DOHH2 (cell line): ENCODE data around the gene GRHL3.

ENCODE experiments used
- H3F3A ChIP-seq: fragments of 200-600 bp; sonication (generic), shearing (Covaris generic); 2 replicates; pipeline ENCODE4 v1.6.0; 2016; ENCODE audit warnings: antibody characterized with exemption, mild to moderate bottlenecking; ENCODE audit not compliant: control insufficient read depth, insufficient read depth
- H3K27ac ChIP-seq: fragments of 200-600 bp; sonication (generic); 2 replicates; pipeline ENCODE4 v1.5.1; 2014; ENCODE audit warnings: low read depth, mild to moderate bottlenecking, low read length, moderate library complexity
- H3K27me3 ChIP-seq: fragments of 200-600 bp; sonication (generic); 2 replicates; pipeline ENCODE4 v1.6.1; 2014; ENCODE audit warnings: mild to moderate bottlenecking, low read length, mixed read lengths; ENCODE audit not compliant: control insufficient read depth
- H3K36me3 ChIP-seq: fragments of 200-600 bp; sonication (generic); 2 replicates; pipeline ENCODE4 v1.6.1; 2014; ENCODE audit warnings: mild to moderate bottlenecking, low read length, moderate library complexity, mixed read lengths; ENCODE audit not compliant: control insufficient read depth
- H3K4me1 ChIP-seq: fragments of 200-600 bp; sonication (generic); 2 replicates; pipeline ENCODE4 v1.6.1; 2014; ENCODE audit warnings: mild to moderate bottlenecking, low read length, mixed read lengths; ENCODE audit not compliant: control insufficient read depth
- H3K4me2 ChIP-seq: fragments of 200-600 bp; sonication (generic); 2 replicates; pipeline ENCODE4 v1.6.0; 2014; ENCODE audit warnings: mild to moderate bottlenecking, low read length, moderate library complexity
- H3K4me3 ChIP-seq: fragments of 200-600 bp; sonication (generic); 2 replicates; pipeline ENCODE4 v1.5.1; 2014; ENCODE audit warnings: mild to moderate bottlenecking, low read length, mixed read lengths
- H3K79me2 ChIP-seq: fragments of 200-600 bp; sonication (generic); 2 replicates; pipeline ENCODE4 v1.6.1; 2014; ENCODE audit warnings: mild to moderate bottlenecking, low read length, mixed read lengths; ENCODE audit not compliant: control insufficient read depth
- H3K9me2 ChIP-seq: fragments of 200-600 bp; sonication (generic); replicated peaks from 2 replicates; pipeline ENCODE4 v1.6.1; 2014; ENCODE audit warnings: mild to moderate bottlenecking, low read length, mixed read lengths; ENCODE audit not compliant: control insufficient read depth
- H3K9me3 ChIP-seq: fragments of 200-600 bp; sonication (generic); 2 replicates; pipeline ENCODE4 v1.6.1; 2014; ENCODE audit warnings: antibody characterized with exemption, low read length, mixed read lengths; ENCODE audit not compliant: control insufficient read depth, insufficient read depth
- H4K20me1 ChIP-seq: fragments of 200-600 bp; sonication (generic); 2 replicates; pipeline ENCODE4 v1.6.0; 2014; ENCODE audit warnings: low read depth, mild to moderate bottlenecking, antibody characterized with exemption, low read length, moderate library complexity; ENCODE audit not compliant: control insufficient read depth, insufficient read depth
- CTCF ChIP-seq: fragments of 200-600 bp; sonication (generic); IDR thresholded peaks from one replicate; pipeline ENCODE4 v1.5.1; 2014; ENCODE audit warnings: antibody characterized with exemption, mild to moderate bottlenecking, low read depth, low read length; ENCODE audit not compliant: poor library complexity, severe bottlenecking
- EZH2phosphoT487 ChIP-seq: fragments of 200-600 bp; sonication (generic); IDR thresholded peaks from 2 replicates; pipeline ENCODE4 v1.6.1; 2017; ENCODE audit warnings: borderline replicate concordance, mild to moderate bottlenecking, antibody characterized with exemption, low read length, moderate library complexity, mixed read lengths

The GRHL3 gene

GRCh38 chr1:24298606-24299005 is 20.6 kb upstream of the GRHL3 start:
- Histone ChIP-seq H3F3A (no peaks in the 10 kb centered on the region), H3K36me3 (no peaks in the 10 kb centered on the region), H3K4me2 (no peak overlapping the region), H3K4me3 (no peak overlapping the region), H3K27me3 (peaks cover 18% of the 10 kb centered on the region), H3K27ac (no peak overlapping the region), H3K9me2 (no peaks in the 10 kb centered on the region), H3K9me3 (no peaks in the 10 kb centered on the region), H4K20me1 (no peaks in the 10 kb centered on the region), H3K4me1 (no peaks in the 10 kb centered on the region), H3K79me2 (no peaks in the 10 kb centered on the region)
- TF ChIP-seq CTCF (no peak), EZH2phosphoT487 (no peak)

- Histone ChIP-seq H3K4me1 (no peaks in the 10 kb centered on the region), H3F3A (no peaks in the 10 kb centered on the region), H3K9me3 (no peaks in the 10 kb centered on the region), H3K9me2 (no peaks in the 10 kb centered on the region), H3K36me3 (no peaks in the 10 kb centered on the region), H4K20me1 (no peaks in the 10 kb centered on the region), H3K4me2 (no peak overlapping the region), H3K79me2 (no peaks in the 10 kb centered on the region), H3K27ac (no peak overlapping the region), H3K4me3 (no peak overlapping the region), H3K27me3 (peaks cover 18% of the 10 kb centered on the region)
- TF ChIP-seq EZH2phosphoT487 (no peak), CTCF (no peak)
Observed at GRCh38 chr1:24299901-24300300, 19.3 kb upstream of the GRHL3 start.

GRCh38 chr1:24300971-24301784 is 18.0 kb upstream of the GRHL3 start:
- Histone ChIP-seq H3K79me2 (no peaks in the 10 kb centered on the region), H3F3A (no peaks in the 10 kb centered on the region), H3K4me3 (no peak overlapping the region), H3K4me2 (no peak overlapping the region), H3K9me3 (no peaks in the 10 kb centered on the region), H3K9me2 (no peaks in the 10 kb centered on the region), H3K36me3 (no peaks in the 10 kb centered on the region), H4K20me1 (no peaks in the 10 kb centered on the region), H3K27ac (no peak overlapping the region), H3K27me3 (peaks cover 18% of the 10 kb centered on the region), H3K4me1 (no peaks in the 10 kb centered on the region)
- TF ChIP-seq CTCF (no peak), EZH2phosphoT487 (no peak)
